Measurements from ENCODE around the gene ADGRG6. TPM values are rescaled to one million over a fixed set of nuclear protein-coding genes. Genes with fewer than 3 reads are reported as not detected.

Gene ADGRG6
- polyA plus RNA-seq, 1 of the 3 experiments (the other 2 are of a cell fraction), result 61.5 TPM

- TF ChIP-seq PBX3 (IDR thresholded peaks at IDR 0.05), result no peak
Observed at GRCh38 chr6:142474531-142475289, 172.9 kb downstream of the ADGRG6 start (continued).

GRCh38 chr6:142476452-142476851, 174.6 kb downstream of the ADGRG6 start:
- H2AFZ ChIP-seq (ENCODE audit: low read depth), result no peak overlapping the region
- H3K9me3 ChIP-seq, result no peaks in the 10 kb centered on the region
- H3K4me1 ChIP-seq (ENCODE audit: control insufficient read depth in 1 of 2, insufficient read depth in 2 of 2, low read depth in 1 of 2, low read length in 1 of 2), result peaks cover 0 to 2% of the 10 kb centered on the region in 2 experiments; a peak in 2 of 4 replicates
- POLR2A ChIA-PET, result no interaction called here
- H3K9me2 ChIP-seq, result no peaks in the 10 kb centered on the region
- H3K4me2 ChIP-seq, result no peak overlapping the region
- H3F3A ChIP-seq (replicated peaks; ENCODE audit: insufficient read depth), result peaks cover 7% of the 10 kb centered on the region
- no peak overlapping the region for H3K27ac ChIP-seq (ENCODE audit: low read depth in 2 of 2, low read length in 1 of 2)
- CTCF ChIA-PET, result interaction anchor here (2.5 kb wide), 1 partner anchor 216 kb away, joined by 23 read pairs; no protein-coding TSS in a partner anchor
- 91% methylated on average over 2 of the region's 2 CpGs for WGBS (ENCODE audit: low lambda C conversion rate)
- no peak for TF ChIP-seq IRF3 (IDR thresholded peaks at IDR 0.05; ENCODE audit: low read depth, low read length)
- no peak for TF ChIP-seq MAX (IDR thresholded peaks at IDR 0.05; ENCODE audit: low read depth)
- TF ChIP-seq NFIC (IDR thresholded peaks at IDR 0.05; ENCODE audit: borderline replicate concordance), result no peak
- no peak for TF ChIP-seq GABPA (IDR thresholded peaks at IDR 0.05; ENCODE audit: low read depth)
- TF ChIP-seq NRF1 (IDR thresholded peaks at IDR 0.05; ENCODE audit: low read depth, low read length), result no peak
- TF ChIP-seq ELF1 (IDR thresholded peaks at IDR 0.05), result no peak
- no peak for TF ChIP-seq USF1 (IDR thresholded peaks at IDR 0.05; ENCODE audit: borderline replicate concordance, low read depth)
- no peak for TF ChIP-seq MEF2A (IDR thresholded peaks at IDR 0.05; ENCODE audit: borderline replicate concordance, low read depth)
- TF ChIP-seq RCOR1 (IDR thresholded peaks at IDR 0.05; ENCODE audit: low read length), result no peak
- TF ChIP-seq MXI1 (IDR thresholded peaks at IDR 0.05; ENCODE audit: low read depth, low read length), result no peak
- TF ChIP-seq EP300 (IDR thresholded peaks at IDR 0.05; ENCODE audit: borderline replicate concordance in 1 of 2, low read depth in 1 of 2, low read length in 1 of 2), result no peak
- no peak for TF ChIP-seq RXRA (IDR thresholded peaks at IDR 0.05; ENCODE audit: borderline replicate concordance, low read depth)
- TF ChIP-seq REST (IDR thresholded peaks at IDR 0.05; ENCODE audit: low read depth, low read length), result no peak
- no peak for TF ChIP-seq EZH2phosphoT487 (IDR thresholded peaks at IDR 0.05; ENCODE audit: borderline replicate concordance, low read depth)
- no peaks in the 10 kb centered on the region for H4K20me1 ChIP-seq (ENCODE audit: insufficient read depth)
- no peak for DNase-seq
- no peak overlapping the region for H3K4me3 ChIP-seq (ENCODE audit: low read depth in 2 of 2, low read length in 1 of 2)
- no peak overlapping the region for H3K9ac ChIP-seq
- H3K79me2 ChIP-seq (ENCODE audit: insufficient read depth), result no peaks in the 10 kb centered on the region
- no peaks in the 10 kb centered on the region for H3K27me3 ChIP-seq (ENCODE audit: insufficient read depth)
- H3K36me3 ChIP-seq (replicated peaks in 1 of 2; ENCODE audit: control insufficient read depth in 1 of 2, insufficient read depth in 2 of 2, low read length in 1 of 2), result no peaks in the 10 kb centered on the region
